Keratinocyte (primary cell): ENCODE results near the gene SPRED3. TPM values are rescaled to one million over a fixed set of nuclear protein-coding genes. Genes with fewer than 3 reads are reported as not detected.

Experiments
- DNase-seq: peaks from one replicate; pipeline ENCODE4 v3.0.0-alpha.2; 2011; ENCODE audit warnings: low read depth, missing footprints, low spot score
- FAIRE-seq: peaks from 2 replicates; lab custom pipeline; 2011; peaks lifted over from hg19 to GRCh38; lab: Jason Lieb, UNC
- H2AFZ ChIP-seq: 2 replicates; pipeline ENCODE4 v1.6.0; 2012; ENCODE audit warnings: low read length, control low read depth, inconsistent platforms; ENCODE audit not compliant: control insufficient read depth
- H3K27ac ChIP-seq: 2 replicates; pipeline ENCODE4 v1.5.1; 2011; ENCODE audit warnings: low read length; ENCODE audit not compliant: control insufficient read depth, insufficient read depth
- H3K27me3 ChIP-seq: 3 replicates; pipeline ENCODE4 v1.6.0; 2011; ENCODE audit warnings: low read length; ENCODE audit not compliant: control insufficient read depth, insufficient read depth; ENCODE audit errors: extremely low read depth
- H3K36me3 ChIP-seq, 2 experiments: 2 replicates in 1 of 2; 3 replicates in 1 of 2; pipeline ENCODE4 v1.5.1; 2011; ENCODE audit warnings: low read length in 2 of 2, mild to moderate bottlenecking in 1 of 2; ENCODE audit not compliant: control insufficient read depth in 2 of 2, insufficient read depth in 2 of 2; ENCODE audit errors: extremely low read depth in 1 of 2
- H3K4me1 ChIP-seq: 3 replicates; pipeline ENCODE4 v1.5.1; 2011; ENCODE audit warnings: low read length; ENCODE audit not compliant: control insufficient read depth, insufficient read depth; ENCODE audit errors: extremely low read depth
- H3K4me2 ChIP-seq: 3 replicates; pipeline ENCODE4 v1.6.0; 2011; ENCODE audit warnings: low read depth, low read length; ENCODE audit not compliant: control insufficient read depth, insufficient read depth; ENCODE audit errors: extremely low read depth
- H3K4me3 ChIP-seq, 3 experiments: fragments of 200-600 bp in 1 of 3; sonication (generic) in 1 of 3; 2 replicates in 2 of 3; 3 replicates in 1 of 3; pipeline ENCODE4 v1.5.1; 2011 to 2016; ENCODE audit warnings: low read length in 3 of 3, mild to moderate bottlenecking in 3 of 3, control low read depth in 2 of 3, inconsistent platforms in 1 of 3, low read depth in 1 of 3, mixed read lengths in 1 of 3, mixed run types in 1 of 3, moderate library complexity in 1 of 3; ENCODE audit not compliant: control insufficient read depth in 2 of 3, insufficient read depth in 2 of 3; ENCODE audit errors: extremely low read depth in 1 of 3
- H3K79me2 ChIP-seq: 2 replicates; pipeline ENCODE4 v1.6.0; 2012; ENCODE audit warnings: low read length; ENCODE audit not compliant: control insufficient read depth, insufficient read depth
- H3K9ac ChIP-seq: 3 replicates; pipeline ENCODE4 v1.6.0; 2011; ENCODE audit warnings: low read length; ENCODE audit not compliant: control insufficient read depth, insufficient read depth; ENCODE audit errors: extremely low read depth
- H3K9me1 ChIP-seq: 3 replicates; pipeline ENCODE4 v1.6.0; 2011; ENCODE audit warnings: low read length; ENCODE audit not compliant: control insufficient read depth, insufficient read depth; ENCODE audit errors: extremely low read depth
- H3K9me3 ChIP-seq: 2 replicates; pipeline ENCODE4 v1.5.1; 2012; ENCODE audit warnings: low read depth, low read length; ENCODE audit not compliant: control insufficient read depth
- H4K20me1 ChIP-seq: 3 replicates; pipeline ENCODE4 v1.6.0; 2011; ENCODE audit warnings: low read length; ENCODE audit not compliant: control insufficient read depth, insufficient read depth; ENCODE audit errors: extremely low read depth
- EZH2 ChIP-seq: IDR thresholded peaks from one replicate; pipeline ENCODE4 v1.6.1; 2012; ENCODE audit warnings: inconsistent platforms, mild to moderate bottlenecking, low read length, moderate library complexity
- dilution Hi-C: fragments of 300-500 bp; cut with MboI; formaldehyde crosslinking; loops from one replicate; pipeline ENCODE4 v1.7.0; 2020; ENCODE audit warnings: low sequenced_read_pairs; ENCODE audit not compliant: extremely low pct_ligation_motif_present
- polyA plus RNA-seq, 5 experiments: library from polyadenylated mRNA; depleted of rRNA in 3 of 5; stranded (reverse) in 3 of 5; stranded (forward) in 1 of 5; unstranded in 1 of 5; fragments of >200 nt; gene quantifications; 1 replicate in 1 of 5; 2 replicates in 3 of 5; 3 replicates in 1 of 5; pipeline versions ENCODE4 v1.2.1 to v1.2.3, GENCODE V29; 2011 to 2012; ENCODE audit warnings: missing spikeins in 2 of 5, low read depth in 1 of 5, low replicate concordance in 1 of 5
- TF ChIP-seq, protein P1 (sequence below), 3 experiments: IDR thresholded peaks in 1 of 3; conservative IDR thresholded peaks in 1 of 3; optimal IDR thresholded peaks in 1 of 3; 2 replicates in 2 of 3; 3 replicates in 1 of 3; pipeline versions ENCODE3 to v1.5.1; 2011; ENCODE audit warnings: low read length in 3 of 3, mild to moderate bottlenecking in 3 of 3, moderate library complexity in 2 of 3, control low read depth in 1 of 3, inconsistent platforms in 1 of 3; ENCODE audit not compliant: insufficient read depth in 2 of 3; ENCODE audit errors: extremely low read depth in 1 of 3

SPRED3 gene
- polyA plus RNA-seq, 1 donor (not counting 4 experiments of a cell fraction or from before 2014, with no cell fraction given) = 2.6 TPM

DNA sequence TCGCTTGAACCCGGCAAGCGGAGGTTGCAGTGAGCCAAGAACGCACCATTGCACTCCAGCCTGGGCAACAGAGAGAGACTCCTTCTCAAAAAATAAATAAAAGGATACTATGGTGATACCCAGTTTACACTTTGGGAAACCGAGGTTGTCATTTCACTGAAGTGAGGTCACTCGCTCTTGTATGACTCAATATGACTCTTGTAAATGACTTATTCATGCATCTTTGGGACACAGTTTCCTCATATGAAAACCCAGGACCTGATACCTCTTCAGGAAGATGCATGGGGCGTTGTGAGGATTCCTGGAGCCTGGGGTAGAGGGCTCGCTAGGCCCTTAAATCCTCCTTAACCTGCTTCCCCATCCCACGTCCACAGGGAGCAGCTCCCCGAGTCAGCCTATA lies 9.6 kb upstream of the SPRED3 start:
- Histone ChIP-seq H3K4me3 (no peak overlapping the region), H3K4me1 (peaks cover 23% of the 10 kb centered on the region), H3K9ac (no peak overlapping the region), H3K27ac (no peak overlapping the region), H3K4me2 (no peak overlapping the region), H2AFZ (no peak overlapping the region), H3K36me3 (peaks cover 29 to 46% of the 10 kb centered on the region in 2 experiments), H4K20me1 (peaks cover 7% of the 10 kb centered on the region), H3K27me3 (no peaks in the 10 kb centered on the region), H3K79me2 (peaks cover 41% of the 10 kb centered on the region), H3K9me1 (peaks cover 12% of the 10 kb centered on the region), H3K9me3 (no peaks in the 10 kb centered on the region)
- no peak for FAIRE-seq
- dilution Hi-C loops = no loop called here
- no peak for DNase-seq
- TF ChIP-seq, protein P1, sequence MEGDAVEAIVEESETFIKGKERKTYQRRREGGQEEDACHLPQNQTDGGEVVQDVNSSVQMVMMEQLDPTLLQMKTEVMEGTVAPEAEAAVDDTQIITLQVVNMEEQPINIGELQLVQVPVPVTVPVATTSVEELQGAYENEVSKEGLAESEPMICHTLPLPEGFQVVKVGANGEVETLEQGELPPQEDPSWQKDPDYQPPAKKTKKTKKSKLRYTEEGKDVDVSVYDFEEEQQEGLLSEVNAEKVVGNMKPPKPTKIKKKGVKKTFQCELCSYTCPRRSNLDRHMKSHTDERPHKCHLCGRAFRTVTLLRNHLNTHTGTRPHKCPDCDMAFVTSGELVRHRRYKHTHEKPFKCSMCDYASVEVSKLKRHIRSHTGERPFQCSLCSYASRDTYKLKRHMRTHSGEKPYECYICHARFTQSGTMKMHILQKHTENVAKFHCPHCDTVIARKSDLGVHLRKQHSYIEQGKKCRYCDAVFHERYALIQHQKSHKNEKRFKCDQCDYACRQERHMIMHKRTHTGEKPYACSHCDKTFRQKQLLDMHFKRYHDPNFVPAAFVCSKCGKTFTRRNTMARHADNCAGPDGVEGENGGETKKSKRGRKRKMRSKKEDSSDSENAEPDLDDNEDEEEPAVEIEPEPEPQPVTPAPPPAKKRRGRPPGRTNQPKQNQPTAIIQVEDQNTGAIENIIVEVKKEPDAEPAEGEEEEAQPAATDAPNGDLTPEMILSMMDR (optimal IDR thresholded peaks at IDR 0.05 in 1 of 3, IDR thresholded peaks at IDR 0.05 in 1 of 3, conservative IDR thresholded peaks at IDR 0.05 in 1 of 3; ENCODE audit: extremely low read depth in 1 of 3, insufficient read depth in 2 of 3, low read length in 3 of 3) = no peak
- no peak for TF ChIP-seq EZH2

DNA sequence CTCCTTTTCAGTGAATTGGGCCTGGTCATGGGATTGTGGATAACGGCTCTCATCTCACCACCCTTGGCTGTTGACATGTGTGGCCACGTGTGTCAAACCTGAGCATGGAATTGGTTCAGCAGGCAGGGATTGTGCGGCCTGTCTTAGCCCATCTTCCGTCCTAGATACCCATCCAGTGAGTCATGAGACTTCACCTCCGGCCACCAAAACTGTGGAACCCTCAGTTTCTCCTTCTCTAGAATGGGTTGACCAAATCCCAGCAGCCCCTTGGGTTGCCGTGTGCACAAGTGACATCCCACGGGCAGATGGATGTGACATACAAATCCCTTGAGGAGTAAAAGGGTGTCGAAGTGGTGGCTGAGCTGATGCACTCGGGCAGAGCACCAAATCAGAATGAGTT lies 7.4 kb upstream of the SPRED3 start:
- no peaks in the 10 kb centered on the region for H3K9me3 ChIP-seq
- no peak for TF ChIP-seq EZH2
- TF ChIP-seq, protein P1 (optimal IDR thresholded peaks at IDR 0.05 in 1 of 3, IDR thresholded peaks at IDR 0.05 in 1 of 3, conservative IDR thresholded peaks at IDR 0.05 in 1 of 3; ENCODE audit: extremely low read depth in 1 of 3, insufficient read depth in 2 of 3, low read length in 3 of 3) = no peak
- FAIRE-seq = no peak
- no peak overlapping the region for H3K9ac ChIP-seq
- DNase-seq = no peak
- peaks cover 14% of the 10 kb centered on the region for H4K20me1 ChIP-seq
- peaks cover 16% of the 10 kb centered on the region for H3K4me1 ChIP-seq
- H3K79me2 ChIP-seq = peaks cover 26% of the 10 kb centered on the region
- H3K27me3 ChIP-seq = no peaks in the 10 kb centered on the region
- dilution Hi-C loops = no loop called here
- peaks cover 12% of the 10 kb centered on the region for H3K9me1 ChIP-seq
- H3K4me3 ChIP-seq = no peak overlapping the region
- H3K36me3 ChIP-seq = peaks cover 31 to 55% of the 10 kb centered on the region in 2 experiments
- H2AFZ ChIP-seq = no peak overlapping the region
- H3K4me2 ChIP-seq = no peak overlapping the region
- H3K27ac ChIP-seq = no peak overlapping the region
